Right renal pelvis (tissue), 4 donors: ENCODE measurements around the gene GID8. TPM values are rescaled to one million over a fixed set of nuclear protein-coding genes. Genes with fewer than 3 reads are reported as not detected.

ENCODE experiments used
- DNase-seq, 4 donors: peaks; one replicate each; pipeline ENCODE4 v3.0.0-alpha.2; 2013; ENCODE audit warnings: low read depth in 4 of 4, low spot score in 3 of 4, missing footprints in 1 of 4
- polyA plus RNA-seq, 4 donors: library from polyadenylated mRNA; unstranded; fragments of 120-200 nt; gene quantifications; one replicate each; pipeline ENCODE4 v1.2.1, GENCODE V29; 2013; ENCODE audit not compliant: insufficient read length in 4 of 4

GID8 gene
- polyA plus RNA-seq, 4 donors, result 50.2 to 55.9 (median 50.9) TPM

GRCh38 chr20:62980380-62980960 lies 42.5 kb downstream of the GID8 start:
- DNase-seq, result no peak

DNA sequence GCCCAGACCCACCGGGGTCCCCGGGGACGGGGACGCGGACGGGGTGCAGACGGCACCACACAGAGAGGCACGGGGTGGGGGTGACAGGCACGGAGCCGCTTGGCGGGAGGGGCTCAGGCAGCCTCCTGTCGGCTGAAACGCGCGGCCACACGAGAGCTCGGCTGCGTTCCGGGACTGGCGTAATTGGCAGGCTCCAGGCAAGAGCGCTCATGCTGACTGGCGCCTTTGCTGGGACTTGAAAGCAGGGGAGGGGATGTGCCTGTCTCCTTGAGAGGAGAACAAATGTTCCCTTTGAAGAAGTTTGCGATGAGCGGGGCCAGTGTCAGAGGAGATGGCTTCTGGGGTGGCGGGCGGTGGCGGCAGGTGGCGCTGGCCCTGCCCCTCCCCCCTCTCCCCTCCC lies 43.0 kb downstream of the GID8 start:
- no peak for DNase-seq

DNA sequence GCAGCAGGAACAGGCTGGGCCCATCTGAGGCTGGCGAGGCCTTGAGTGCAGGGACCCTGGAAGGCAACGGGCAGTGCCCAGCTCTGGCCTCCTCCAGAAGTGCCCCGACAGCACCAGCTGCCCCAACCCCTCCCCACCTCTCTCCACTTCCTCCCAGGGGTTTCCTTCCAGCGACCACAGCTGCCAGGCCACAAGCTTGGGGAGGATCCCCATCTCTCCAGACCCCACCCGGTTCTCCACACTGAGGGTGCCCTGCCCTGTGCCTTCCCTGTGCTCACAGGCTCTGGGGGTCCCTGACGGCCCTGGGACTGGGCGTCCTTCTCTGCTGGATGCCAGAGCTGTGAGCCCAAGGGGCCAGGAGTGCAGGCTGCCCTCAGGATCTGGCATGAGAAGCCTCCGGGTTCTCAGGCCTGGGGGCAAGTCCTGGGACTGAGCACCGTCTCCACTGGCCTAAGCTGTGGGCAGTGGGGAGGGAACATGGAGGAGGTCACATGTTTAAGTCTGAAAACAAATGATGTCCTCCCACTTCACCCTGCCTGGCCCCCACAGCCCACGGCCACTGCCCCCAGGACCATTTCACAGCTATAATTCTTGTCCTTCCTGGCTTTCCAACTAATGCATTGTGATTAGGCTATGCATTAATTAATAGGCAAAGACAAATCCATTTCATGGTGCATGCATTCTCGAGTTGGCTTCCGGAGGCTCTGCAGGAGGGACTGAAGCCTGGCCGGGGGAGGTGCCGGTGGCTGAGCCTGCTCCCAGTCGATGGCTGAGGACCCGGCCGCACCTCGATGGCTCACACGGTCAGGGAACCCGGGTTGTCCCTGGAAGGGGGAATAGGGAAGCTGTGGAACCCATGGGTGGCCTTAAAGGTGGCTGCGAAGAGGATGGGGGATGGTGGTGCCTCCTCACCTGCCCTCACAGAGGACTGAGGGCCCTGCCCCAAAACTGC lies 44.5 kb downstream of the GID8 start:
- no peak for DNase-seq

DNA sequence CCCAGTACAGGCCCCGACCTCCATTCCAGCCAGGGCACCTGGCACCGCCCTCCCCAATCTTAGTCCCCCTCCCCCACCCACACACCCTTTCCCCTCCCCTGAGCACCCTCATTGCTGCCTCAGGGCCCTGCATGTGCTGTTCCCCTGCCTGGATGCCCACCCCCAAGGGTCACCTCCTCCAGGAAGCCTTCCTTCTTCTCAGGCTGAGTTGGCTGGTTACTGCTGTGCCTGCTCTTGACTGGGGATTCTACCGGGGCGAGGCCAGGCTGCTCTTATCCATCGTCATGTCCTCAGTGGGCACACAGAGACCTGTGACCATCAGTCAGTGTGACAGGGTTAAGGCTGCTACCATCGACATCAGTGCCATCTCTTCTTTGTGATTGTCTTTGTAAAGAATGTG lies 45.3 kb downstream of the GID8 start:
- DNase-seq, result no peak

- DNase-seq, result no peak
Observed at GRCh38 chr20:62984666-62985443, 46.9 kb downstream of the GID8 start.

- DNase-seq, result no peak
Observed at GRCh38 chr20:62985444-62985778, 47.5 kb downstream of the GID8 start.

GRCh38 chr20:62986257-62986800 lies 48.4 kb downstream of the GID8 start:
- DNase-seq, result no peak

DNA sequence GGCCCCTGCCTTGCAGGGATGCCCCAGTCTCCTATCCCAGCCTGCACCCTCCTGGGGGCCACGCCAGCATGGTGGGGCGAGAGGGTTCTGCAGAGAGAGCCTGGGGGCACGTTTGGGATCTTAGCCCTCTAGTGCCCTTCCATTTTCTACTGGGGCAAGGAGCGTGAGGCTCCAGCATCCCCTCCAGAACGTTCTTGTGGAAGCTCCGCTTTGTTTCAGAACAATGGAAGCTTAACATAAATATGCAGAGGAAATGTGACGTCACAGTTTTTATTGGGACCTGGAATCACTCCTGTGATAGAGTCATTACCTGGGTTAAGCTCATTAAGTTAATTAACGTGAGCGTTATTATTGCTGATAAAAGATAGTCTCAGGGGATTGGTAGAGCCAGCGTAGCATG lies 49.2 kb downstream of the GID8 start:
- no peak for DNase-seq

DNA sequence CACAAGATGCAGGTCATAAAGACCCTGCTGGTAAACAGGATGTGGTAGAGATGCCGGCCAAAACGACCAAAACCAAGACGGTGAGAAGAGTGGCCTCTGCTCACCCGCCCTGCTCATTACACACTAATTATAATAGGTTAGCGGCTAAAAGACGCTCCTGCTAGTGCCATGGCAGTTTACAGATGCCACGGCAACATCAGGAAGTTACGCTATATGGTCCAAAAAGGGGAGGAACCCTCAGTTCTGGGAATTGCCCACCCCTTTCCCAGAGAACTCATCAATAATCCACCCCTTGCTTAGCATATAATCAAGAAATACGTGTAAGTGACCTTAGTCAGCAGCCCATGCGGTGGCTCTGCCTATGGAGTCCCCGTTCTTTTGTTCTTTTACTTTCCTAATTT lies 51.3 kb downstream of the GID8 start:
- no peak for DNase-seq

DNA sequence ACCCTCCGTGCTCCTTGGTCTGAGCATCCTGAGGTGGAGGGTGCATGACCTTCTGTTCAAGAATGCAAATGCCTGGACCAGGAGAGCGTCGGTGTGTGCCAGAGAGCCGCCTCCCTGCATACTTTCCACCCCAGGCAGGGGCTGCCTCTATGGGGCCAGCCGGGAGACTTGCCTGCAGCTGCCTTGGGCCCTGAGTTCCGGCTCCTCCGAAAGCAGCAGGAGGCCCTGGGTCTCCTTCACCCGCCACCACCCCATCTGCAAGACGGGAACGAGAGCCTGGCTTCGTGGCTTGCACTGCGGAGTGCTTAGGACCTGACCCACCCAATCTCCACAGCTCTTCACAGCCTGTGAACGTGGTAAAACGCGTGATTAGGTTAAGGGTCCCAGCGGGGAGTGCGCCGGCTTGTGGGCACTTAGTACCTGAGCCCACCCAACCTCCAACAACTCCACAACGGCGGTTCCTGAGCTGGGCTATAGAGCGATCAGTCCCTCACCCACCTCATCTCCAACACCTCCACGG lies 52.4 kb downstream of the GID8 start:
- no peak for DNase-seq

DNA sequence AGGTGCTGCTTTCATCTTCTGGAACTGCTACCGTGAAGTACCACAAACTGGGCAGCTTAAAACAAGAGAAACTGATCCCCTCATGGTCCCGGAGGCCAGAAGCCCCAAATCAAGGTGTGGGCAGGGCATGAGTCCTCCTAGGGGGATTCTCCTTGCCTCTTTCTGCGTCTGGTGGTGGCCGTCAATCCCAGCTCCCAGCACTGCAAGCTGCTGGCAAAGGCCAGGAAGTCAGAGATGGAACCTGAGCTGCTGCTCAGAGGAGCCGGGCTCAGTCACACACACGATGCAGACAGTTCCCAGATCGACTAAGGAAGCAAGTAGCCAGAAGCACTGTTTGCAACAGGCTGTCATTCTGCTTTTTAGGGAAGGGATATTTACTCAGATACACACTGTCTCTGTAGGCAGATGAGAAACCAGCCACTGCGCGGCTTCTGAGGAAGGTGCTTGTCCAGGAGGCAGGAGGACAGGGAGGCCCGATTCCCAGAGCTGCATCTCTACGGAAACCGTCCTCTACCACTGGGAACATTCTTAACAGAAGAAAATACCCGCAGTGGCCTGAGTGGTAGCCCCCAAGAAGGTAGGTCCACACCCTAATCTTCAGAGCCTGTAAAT lies 53.4 kb downstream of the GID8 start:
- no peak for DNase-seq

DNA sequence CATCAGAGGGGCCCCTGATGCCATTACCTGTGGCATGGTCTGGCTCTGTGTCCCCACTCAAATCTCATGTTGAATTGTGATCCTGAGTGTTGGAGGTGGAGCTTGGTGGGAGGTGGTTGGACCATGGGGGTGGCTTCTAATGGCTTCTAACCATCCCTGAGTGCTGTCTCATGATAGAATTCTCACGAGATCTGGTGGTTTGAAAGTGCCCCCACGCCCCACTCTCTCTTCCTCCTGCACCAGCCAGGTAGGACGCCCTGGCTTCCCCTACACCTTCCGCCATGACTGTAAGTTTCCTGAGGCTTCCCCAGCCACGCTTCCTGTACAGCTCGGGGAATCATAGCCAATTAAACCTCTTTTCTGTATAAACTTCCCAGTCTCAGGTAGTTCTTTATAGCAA lies 53.9 kb downstream of the GID8 start:
- no peak for DNase-seq

GRCh38 chr20:62993856-62994494 lies 56.0 kb downstream of the GID8 start:
- DNase-seq, result no peak

GRCh38 chr20:62994869-62995281 lies 56.9 kb downstream of the GID8 start:
- DNase-seq, result no peak

DNA sequence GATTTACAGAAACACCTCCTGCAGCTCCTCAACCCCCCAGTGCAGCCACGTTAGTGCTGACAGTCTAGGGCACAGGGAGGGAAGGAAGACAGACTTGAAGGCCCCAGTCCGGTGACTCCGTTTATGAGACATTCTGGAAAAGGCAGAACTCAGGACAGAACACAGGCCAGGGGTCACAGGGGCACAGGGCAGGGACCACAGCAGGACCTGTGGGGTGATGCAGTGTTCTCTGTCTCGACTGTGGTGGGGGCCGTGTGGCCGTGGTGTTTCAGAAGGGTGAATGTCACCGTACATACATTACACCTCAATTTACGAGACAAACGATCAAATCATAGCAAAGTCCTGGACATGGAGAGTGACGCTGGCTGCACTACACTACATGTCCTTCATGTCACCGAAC lies 57.5 kb downstream of the GID8 start:
- no peak for DNase-seq

GRCh38 chr20:62995898-62996595 lies 58.1 kb downstream of the GID8 start:
- DNase-seq, result no peak

GRCh38 chr20:62996596-62996982 lies 58.6 kb downstream of the GID8 start:
- no peak for DNase-seq

- no peak for DNase-seq
Observed at GRCh38 chr20:62997417-62998035, 59.6 kb downstream of the GID8 start.
